Endodermal cell (in vitro differentiated cells): Measurements from ENCODE around the gene GCSAML. TPM values are rescaled to one million over a fixed set of nuclear protein-coding genes. Genes with fewer than 3 reads are reported as not detected.

Source experiments
- DNase-seq: peaks from one replicate; pipeline ENCODE4 v3.0.0-alpha.2; 2017
- H3K27ac ChIP-seq: 2 replicates; pipeline ENCODE4 v1.5.1; 2013; ENCODE audit warnings: mild to moderate bottlenecking, low read depth, low read length, moderate library complexity
- H3K27me3 ChIP-seq: 2 replicates; pipeline ENCODE4 v1.6.1; 2013; ENCODE audit warnings: mild to moderate bottlenecking, low read length, moderate library complexity; ENCODE audit not compliant: insufficient read depth, control insufficient read depth, poor library complexity, severe bottlenecking
- H3K36me3 ChIP-seq: 2 replicates; pipeline ENCODE4 v1.7.0; 2013; ENCODE audit warnings: mild to moderate bottlenecking, low read length, moderate library complexity; ENCODE audit not compliant: control insufficient read depth, insufficient read depth
- H3K4me1 ChIP-seq: one replicate; pipeline ENCODE4 v1.7.0; 2013; ENCODE audit warnings: low read length; ENCODE audit not compliant: control insufficient read depth, insufficient read depth
- H3K4me3 ChIP-seq: 2 replicates; pipeline ENCODE4 v1.5.1; 2013; ENCODE audit warnings: mild to moderate bottlenecking, low read length, moderate library complexity
- H3K9ac ChIP-seq: 2 replicates; pipeline ENCODE4 v1.6.1; 2013; ENCODE audit warnings: mild to moderate bottlenecking, low read length, moderate library complexity; ENCODE audit not compliant: poor library complexity, severe bottlenecking; ENCODE audit errors: extremely low read depth
- H3K9me3 ChIP-seq: 2 replicates; pipeline ENCODE4 v1.6.1; 2013; ENCODE audit warnings: mild to moderate bottlenecking, low read length, moderate library complexity; ENCODE audit not compliant: control insufficient read depth
- H3K27ac Mint-ChIP-seq: 2 replicates; pipeline ENCODE4 v1.8.0; 2020; ENCODE audit warnings: mixed read lengths
- H3K27me3 Mint-ChIP-seq: 2 replicates; pipeline ENCODE4 v1.8.0; 2021; ENCODE audit warnings: mild to moderate bottlenecking, mixed read lengths; ENCODE audit not compliant: insufficient read depth
- H3K36me3 Mint-ChIP-seq: 2 replicates; pipeline ENCODE4 v1.8.0; 2020; ENCODE audit warnings: low read depth, mixed read lengths
- H3K4me1 Mint-ChIP-seq: 2 replicates; pipeline ENCODE4 v1.8.0; 2020; ENCODE audit warnings: mixed read lengths
- H3K4me3 Mint-ChIP-seq: 2 replicates; pipeline ENCODE4 v1.8.0; 2020; ENCODE audit warnings: mild to moderate bottlenecking, moderate library complexity, mixed read lengths
- H3K9me3 Mint-ChIP-seq: 2 replicates; pipeline ENCODE4 v1.8.0; 2020; ENCODE audit warnings: mild to moderate bottlenecking, mixed read lengths
- CTCF ChIP-seq: fragments of 200-600 bp; sonication (generic); conservative IDR thresholded peaks from 2 replicates; pipeline ENCODE4 v1.5.0; 2021; ENCODE audit warnings: antibody characterized with exemption, mild to moderate bottlenecking
- WGBS, 2 experiments: methylation state at CpG; one replicate each; pipeline versions ENCODE4 v1.1.5 to v1.1.7; 2013; ENCODE audit warnings: missing lambda C conversion rate in 2 of 2, mixed read lengths in 1 of 2; ENCODE audit not compliant: insufficient coverage in 1 of 2, insufficient read length in 1 of 2; 5-methylcytosine and 5-hydroxymethylcytosine counted together
- total RNA-seq, 2 donors: library from RNA; stranded (reverse); fragmentation: NEBNext Ultra II Directional in 1 of 2; extraction: Animal tissue kit (Norgen Biotek cat#: 25700) in 1 of 2; gene quantifications; 2 replicates in 1 of 2; 3 replicates in 1 of 2; pipeline ENCODE4 v1.2.1, GENCODE V29; 2021

The GCSAML gene
- total RNA-seq, 2 donors from 2014 or later, result not detected

GRCh38 chr1:247538561-247538960 is 10.4 kb upstream of the GCSAML start:
- Histone ChIP-seq H3K9me3 (no peaks in the 10 kb centered on the region), H3K9ac (no peak overlapping the region), H3K27me3 (no peaks in the 10 kb centered on the region), H3K4me3 (no peak overlapping the region), H3K4me1 (no peaks in the 10 kb centered on the region), H3K36me3 (no peaks in the 10 kb centered on the region), H3K27ac (no peak overlapping the region)
- H3K4me3 Mint-ChIP-seq, result no peak overlapping the region
- no peak overlapping the region for H3K27ac Mint-ChIP-seq
- no peaks in the 10 kb centered on the region for H3K27me3 Mint-ChIP-seq
- TF ChIP-seq CTCF, result no peak
- 75 to 81% methylated on average over 3 to 5 of the region's 5 CpGs for WGBS, 2 experiments
- no peak for DNase-seq
- no peaks in the 10 kb centered on the region for H3K4me1 Mint-ChIP-seq
- no peaks in the 10 kb centered on the region for H3K36me3 Mint-ChIP-seq
- H3K9me3 Mint-ChIP-seq, result no peaks in the 10 kb centered on the region

GRCh38 chr1:247539215-247539614 is 9.7 kb upstream of the GCSAML start:
- Histone ChIP-seq H3K36me3 (no peaks in the 10 kb centered on the region), H3K27me3 (no peaks in the 10 kb centered on the region), H3K4me1 (no peaks in the 10 kb centered on the region), H3K27ac (no peak overlapping the region), H3K9ac (no peak overlapping the region), H3K4me3 (no peak overlapping the region), H3K9me3 (no peaks in the 10 kb centered on the region)
- 90 to 92% methylated on average over 4 to 6 of the region's 6 CpGs for WGBS, 2 experiments
- Mint-ChIP-seq H3K9me3 (no peaks in the 10 kb centered on the region), H3K36me3 (no peaks in the 10 kb centered on the region), H3K27ac (no peak overlapping the region), H3K4me3 (no peak overlapping the region), H3K27me3 (no peaks in the 10 kb centered on the region), H3K4me1 (peaks cover 6% of the 10 kb centered on the region)
- no peak for DNase-seq
- TF ChIP-seq CTCF, result no peak

GRCh38 chr1:247540581-247540980 is 8.4 kb upstream of the GCSAML start:
- Mint-ChIP-seq H3K4me1 (peaks cover 10% of the 10 kb centered on the region), H3K36me3 (no peaks in the 10 kb centered on the region), H3K27me3 (no peaks in the 10 kb centered on the region), H3K27ac (no peak overlapping the region), H3K4me3 (no peak overlapping the region), H3K9me3 (no peaks in the 10 kb centered on the region)
- Histone ChIP-seq H3K27ac (no peak overlapping the region), H3K4me1 (no peaks in the 10 kb centered on the region), H3K9me3 (no peaks in the 10 kb centered on the region), H3K36me3 (no peaks in the 10 kb centered on the region), H3K9ac (no peak overlapping the region), H3K27me3 (no peaks in the 10 kb centered on the region), H3K4me3 (no peak overlapping the region)
- 84 to 90% methylated on average over 6 to 7 of the region's 7 CpGs for WGBS, 2 experiments
- DNase-seq, result no peak
- TF ChIP-seq CTCF, result no peak
